ENCODE measurements around the gene TCF3. TPM values are rescaled to one million over a fixed set of nuclear protein-coding genes. Genes with fewer than 3 reads are reported as not detected.

Gene TCF3
- total RNA-seq, 1 donor from 2014 or later: 153 TPM

DNA sequence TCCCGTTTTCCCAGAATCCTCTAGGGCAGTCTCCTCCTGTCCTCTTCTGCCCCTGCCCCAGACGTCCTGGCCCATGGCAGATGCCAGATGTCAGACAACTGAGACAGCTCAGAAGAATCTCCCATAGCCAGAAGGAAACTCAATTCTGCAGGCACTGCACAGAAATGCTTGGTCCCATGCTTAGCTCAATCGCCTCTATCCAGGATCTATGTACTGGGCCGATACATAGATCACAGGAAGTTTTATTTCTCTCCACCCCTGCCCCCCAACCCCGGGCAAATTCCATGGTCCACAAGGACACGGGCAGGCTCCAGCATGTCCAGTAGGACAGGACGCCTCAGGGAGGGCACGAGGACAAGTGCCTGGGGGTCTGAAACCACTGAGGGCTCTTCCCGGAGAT is 64.5 kb downstream of the TCF3 start:
- TF ChIP-seq, protein P1, sequence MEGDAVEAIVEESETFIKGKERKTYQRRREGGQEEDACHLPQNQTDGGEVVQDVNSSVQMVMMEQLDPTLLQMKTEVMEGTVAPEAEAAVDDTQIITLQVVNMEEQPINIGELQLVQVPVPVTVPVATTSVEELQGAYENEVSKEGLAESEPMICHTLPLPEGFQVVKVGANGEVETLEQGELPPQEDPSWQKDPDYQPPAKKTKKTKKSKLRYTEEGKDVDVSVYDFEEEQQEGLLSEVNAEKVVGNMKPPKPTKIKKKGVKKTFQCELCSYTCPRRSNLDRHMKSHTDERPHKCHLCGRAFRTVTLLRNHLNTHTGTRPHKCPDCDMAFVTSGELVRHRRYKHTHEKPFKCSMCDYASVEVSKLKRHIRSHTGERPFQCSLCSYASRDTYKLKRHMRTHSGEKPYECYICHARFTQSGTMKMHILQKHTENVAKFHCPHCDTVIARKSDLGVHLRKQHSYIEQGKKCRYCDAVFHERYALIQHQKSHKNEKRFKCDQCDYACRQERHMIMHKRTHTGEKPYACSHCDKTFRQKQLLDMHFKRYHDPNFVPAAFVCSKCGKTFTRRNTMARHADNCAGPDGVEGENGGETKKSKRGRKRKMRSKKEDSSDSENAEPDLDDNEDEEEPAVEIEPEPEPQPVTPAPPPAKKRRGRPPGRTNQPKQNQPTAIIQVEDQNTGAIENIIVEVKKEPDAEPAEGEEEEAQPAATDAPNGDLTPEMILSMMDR (IDR thresholded peaks at IDR 0.05): no peak
- no peaks in the 10 kb centered on the region for H3K27me3 Mint-ChIP-seq (ENCODE audit: low read depth)
- no peak for DNase-seq (ENCODE audit: low spot score)
- peaks cover 4% of the 10 kb centered on the region for H3K36me3 Mint-ChIP-seq (ENCODE audit: low read depth)
- no peaks in the 10 kb centered on the region for H3K9me3 Mint-ChIP-seq (ENCODE audit: low read depth)
- H3K27ac Mint-ChIP-seq (ENCODE audit: unreplicated experiment): peak overlapping the region; percentile 32
- peaks cover 31% of the 10 kb centered on the region for H3K4me1 Mint-ChIP-seq (ENCODE audit: low read depth)
- no peak overlapping the region for H3K4me3 Mint-ChIP-seq (ENCODE audit: unreplicated experiment)

DNA sequence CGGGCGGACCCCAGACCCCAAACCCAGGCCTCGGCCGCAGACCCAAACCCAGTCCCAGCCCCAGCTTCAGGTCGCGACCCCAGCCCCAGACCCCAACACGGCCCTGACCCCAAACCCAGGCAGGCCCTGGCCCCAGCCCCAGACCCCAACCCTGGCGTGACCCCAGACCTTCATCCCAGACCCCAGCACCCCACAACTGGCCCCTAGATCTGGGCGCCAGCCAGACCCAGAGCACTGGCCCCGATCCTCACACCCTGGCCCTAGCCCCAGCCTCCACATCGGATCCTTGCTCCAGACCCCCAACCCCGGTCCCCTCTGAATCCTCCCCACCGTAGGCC is 67.2 kb downstream of the TCF3 start:
- no peaks in the 10 kb centered on the region for H3K9me3 Mint-ChIP-seq (ENCODE audit: low read depth)
- no peak overlapping the region for H3K27ac Mint-ChIP-seq (ENCODE audit: unreplicated experiment)
- no peak overlapping the region for H3K4me3 Mint-ChIP-seq (ENCODE audit: unreplicated experiment)
- no peaks in the 10 kb centered on the region for H3K27me3 Mint-ChIP-seq (ENCODE audit: low read depth)
- H3K36me3 Mint-ChIP-seq (ENCODE audit: low read depth): peaks cover 10% of the 10 kb centered on the region
- no peak for DNase-seq (ENCODE audit: low spot score)
- TF ChIP-seq, protein P1 (IDR thresholded peaks at IDR 0.05): no peak
- H3K4me1 Mint-ChIP-seq (ENCODE audit: low read depth): peaks cover 16% of the 10 kb centered on the region

DNA sequence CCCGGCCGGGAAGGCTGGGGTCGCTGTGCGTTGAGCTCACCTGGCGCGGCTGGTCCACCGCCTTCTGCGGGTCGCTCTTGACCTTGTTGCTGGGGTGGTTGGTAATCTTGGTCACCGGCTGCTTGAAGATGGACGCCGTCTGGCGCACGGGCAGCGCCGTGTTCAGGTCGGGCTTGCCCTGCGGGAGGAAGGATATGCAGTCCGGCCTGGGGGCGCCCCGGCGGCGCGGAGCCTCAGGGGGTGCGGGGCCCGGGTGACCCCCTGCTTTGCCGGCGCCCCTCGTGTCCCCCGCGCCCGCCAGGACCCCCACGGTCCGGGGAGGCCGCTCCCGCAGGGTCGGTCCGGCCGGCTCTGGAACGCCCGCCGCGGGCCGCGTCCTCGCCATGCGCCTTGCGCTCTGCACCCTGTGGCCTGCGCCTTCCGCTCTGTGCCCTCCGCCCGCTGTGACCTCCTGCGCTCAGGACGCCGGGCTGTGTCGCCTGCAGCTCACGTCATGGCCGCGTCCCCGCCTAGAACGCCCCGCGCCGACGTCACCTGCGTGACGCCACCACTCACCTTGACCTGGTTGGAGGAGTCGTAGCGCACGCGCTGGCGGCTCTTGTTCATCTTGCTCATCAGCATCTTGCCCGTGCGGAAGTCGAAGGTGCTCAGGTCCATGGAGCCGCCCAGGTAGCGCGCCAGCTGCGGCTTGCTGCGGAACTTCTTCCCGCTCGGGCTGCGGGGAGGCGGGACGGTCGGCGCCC is 67.7 kb downstream of the TCF3 start:
- TF ChIP-seq, protein P1 (IDR thresholded peaks at IDR 0.05): no peak
- no peaks in the 10 kb centered on the region for H3K9me3 Mint-ChIP-seq (ENCODE audit: low read depth)
- no peaks in the 10 kb centered on the region for H3K27me3 Mint-ChIP-seq (ENCODE audit: low read depth)
- H3K4me3 Mint-ChIP-seq (ENCODE audit: unreplicated experiment): no peak overlapping the region
- H3K36me3 Mint-ChIP-seq (ENCODE audit: low read depth): peaks cover 12% of the 10 kb centered on the region
- H3K27ac Mint-ChIP-seq (ENCODE audit: unreplicated experiment): no peak overlapping the region
- peaks cover 13% of the 10 kb centered on the region for H3K4me1 Mint-ChIP-seq (ENCODE audit: low read depth)
- no peak for DNase-seq (ENCODE audit: low spot score)

DNA sequence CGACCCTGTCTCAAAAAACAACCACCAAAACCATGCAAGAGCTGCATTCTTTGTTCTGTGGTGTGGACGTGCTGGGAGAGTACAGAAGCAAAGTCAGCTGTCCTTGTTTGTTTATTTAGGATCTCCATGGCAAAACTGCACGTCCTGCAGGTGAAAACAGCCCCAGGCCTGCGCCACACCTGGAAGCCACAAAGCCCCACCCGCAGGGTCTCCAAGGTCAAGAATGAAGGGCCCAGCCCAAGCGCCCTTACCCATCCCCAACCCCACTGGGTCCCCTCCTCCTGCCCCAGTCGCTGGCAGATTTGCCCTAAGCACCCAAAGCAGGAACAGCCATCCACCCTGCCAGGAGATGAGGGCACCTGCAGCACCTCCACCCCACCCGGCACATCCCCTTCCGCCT is 70.2 kb downstream of the TCF3 start:
- Mint-ChIP-seq H3K9me3 (ENCODE audit: low read depth) (no peaks in the 10 kb centered on the region), H3K4me3 (ENCODE audit: unreplicated experiment) (no peak overlapping the region), H3K27ac (ENCODE audit: unreplicated experiment) (no peak overlapping the region), H3K36me3 (ENCODE audit: low read depth) (peaks cover 14% of the 10 kb centered on the region), H3K4me1 (ENCODE audit: low read depth) (peaks cover 3% of the 10 kb centered on the region), H3K27me3 (ENCODE audit: low read depth) (no peaks in the 10 kb centered on the region)
- TF ChIP-seq, protein P1 (IDR thresholded peaks at IDR 0.05): no peak
- no peak for DNase-seq (ENCODE audit: low spot score)

DNA sequence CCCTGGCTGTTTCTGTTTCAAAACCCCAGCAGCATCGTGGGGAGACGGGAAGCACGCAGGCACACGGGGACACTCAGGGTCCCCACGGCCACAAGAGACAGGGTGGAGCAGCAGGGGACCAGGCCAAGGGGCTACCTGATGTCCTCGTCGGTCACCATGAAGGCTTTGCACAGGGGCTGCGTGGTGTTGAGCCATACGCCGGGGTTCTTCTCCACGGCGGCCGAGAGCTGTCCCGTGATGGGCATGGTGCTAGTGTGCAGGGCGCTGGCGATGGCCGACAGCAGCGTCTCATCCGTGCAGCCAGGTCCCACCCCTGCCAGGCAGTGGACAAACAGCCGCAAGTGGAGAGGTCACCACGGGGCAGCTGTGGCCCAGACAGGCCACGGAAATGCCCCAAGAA is 71.5 kb downstream of the TCF3 start:
- no peak overlapping the region for H3K4me3 Mint-ChIP-seq (ENCODE audit: unreplicated experiment)
- no peaks in the 10 kb centered on the region for H3K9me3 Mint-ChIP-seq (ENCODE audit: low read depth)
- no peaks in the 10 kb centered on the region for H3K27me3 Mint-ChIP-seq (ENCODE audit: low read depth)
- TF ChIP-seq, protein P1 (IDR thresholded peaks at IDR 0.05): no peak
- no peak overlapping the region for H3K27ac Mint-ChIP-seq (ENCODE audit: unreplicated experiment)
- peaks cover under 1% of the 10 kb centered on the region for H3K4me1 Mint-ChIP-seq (ENCODE audit: low read depth)
- peaks cover 15% of the 10 kb centered on the region for H3K36me3 Mint-ChIP-seq (ENCODE audit: low read depth)
- no peak for DNase-seq (ENCODE audit: low spot score)

Data from chondrocyte (in vitro differentiated cells).